SU-DHL-6 (cell line): Measurements from ENCODE around the gene UQCC2.

Experiments used
- CTCF ChIP-seq: fragments of 200-600 bp; sonication (generic); IDR thresholded peaks from one replicate; pipeline ENCODE4 v1.5.1; 2017; ENCODE audit warnings: antibody characterized with exemption, mild to moderate bottlenecking, low read length, moderate library complexity; ENCODE audit not compliant: insufficient read depth, poor library complexity, severe bottlenecking
- EZH2phosphoT487 ChIP-seq: fragments of 200-600 bp; sonication (generic), shearing (Covaris generic); conservative IDR thresholded peaks from 2 replicates; pipeline ENCODE4 v1.6.1; 2018; ENCODE audit warnings: mild to moderate bottlenecking, antibody characterized with exemption, low read length, moderate library complexity, mixed read lengths

GRCh38 chr6:33683576-33684427 lies 27.7 kb downstream of the UQCC2 start:
- TF ChIP-seq CTCF (no peak), EZH2phosphoT487 (no peak)
